ENCODE data around the gene BAHCC1.

- TF ChIP-seq CTCF (IDR thresholded peaks at IDR 0.05) (no peak), POLR2A (IDR thresholded peaks at IDR 0.05) (no peak), POLR2AphosphoS5 (IDR thresholded peaks at IDR 0.05) (no peak)
Measured at GRCh38 chr17:81426393-81427172, 31.3 kb downstream of the BAHCC1 start.
